HCT116 (cell line): Measurements from ENCODE around the gene OFD1.

ENCODE experiments used
- EZH2 ChIP-seq: fragments of 200-600 bp; sonication (generic); IDR thresholded peaks from 2 replicates; pipeline ENCODE4 v1.6.1; 2017; ENCODE audit warnings: antibody characterized with exemption, mixed run types
- POLR2A ChIP-seq: IDR thresholded peaks from 2 replicates; pipeline ENCODE4 v1.7.0; 2011; ENCODE audit warnings: borderline replicate concordance; ENCODE audit not compliant: insufficient read depth, insufficient read length; ENCODE audit errors: extremely low read depth
- POLR2AphosphoS5 ChIP-seq: IDR thresholded peaks from 2 replicates; pipeline ENCODE4 v1.6.1; 2011; ENCODE audit warnings: mild to moderate bottlenecking, low read depth, low read length, moderate library complexity
- RAD21 ChIP-seq: IDR thresholded peaks from 2 replicates; pipeline ENCODE4 v1.6.1; 2012; ENCODE audit warnings: low read depth, mild to moderate bottlenecking
- REST ChIP-seq: IDR thresholded peaks from 2 replicates; pipeline ENCODE4 v1.6.1; 2012; ENCODE audit warnings: low read depth
- SRF ChIP-seq: IDR thresholded peaks from 2 replicates; pipeline ENCODE4 v1.6.1; 2012; ENCODE audit warnings: low read depth
- YY1 ChIP-seq: IDR thresholded peaks from 2 replicates; pipeline ENCODE4 v1.6.1; 2011; ENCODE audit warnings: low read length, low read depth, moderate library complexity, mild to moderate bottlenecking; ENCODE audit not compliant: insufficient replicate concordance; ENCODE audit errors: extremely low read depth
- TF ChIP-seq, protein P1 (sequence below): IDR thresholded peaks from 2 replicates; pipeline ENCODE4 v1.6.1; 2012
- TF ChIP-seq, protein P2 (sequence below), 3 experiments: fragments of 200-600 bp in 1 of 3; sonication (generic) in 1 of 3; IDR thresholded peaks in 2 of 3; conservative IDR thresholded peaks in 1 of 3; 2 replicates each; pipeline ENCODE4 v1.5.1; 2012 to 2017; ENCODE audit warnings: low read depth in 2 of 3, low read length in 2 of 3, antibody characterized with exemption in 1 of 3, borderline replicate concordance in 1 of 3, control low read depth in 1 of 3, mild to moderate bottlenecking in 1 of 3, mixed read lengths in 1 of 3, mixed run types in 1 of 3, moderate library complexity in 1 of 3; ENCODE audit not compliant: insufficient read depth in 1 of 3
- TF ChIP-seq, protein P3 (sequence below): IDR thresholded peaks from 2 replicates; pipeline ENCODE4 v1.6.1; 2011; ENCODE audit warnings: mild to moderate bottlenecking, low read length, moderate library complexity; ENCODE audit not compliant: insufficient replicate concordance; ENCODE audit errors: extremely low read depth
- TF ChIP-seq, protein P4 (sequence below): IDR thresholded peaks from 2 replicates; pipeline ENCODE4 v1.6.1; 2012

GRCh38 chrX:13721819-13722519, 12.6 kb upstream of the OFD1 start:
- TF ChIP-seq EZH2 (no peak), RAD21 (no peak), POLR2A (no peak), YY1 (no peak), POLR2AphosphoS5 (no peak), REST (no peak), SRF (no peak)
- TF ChIP-seq, protein P1, sequence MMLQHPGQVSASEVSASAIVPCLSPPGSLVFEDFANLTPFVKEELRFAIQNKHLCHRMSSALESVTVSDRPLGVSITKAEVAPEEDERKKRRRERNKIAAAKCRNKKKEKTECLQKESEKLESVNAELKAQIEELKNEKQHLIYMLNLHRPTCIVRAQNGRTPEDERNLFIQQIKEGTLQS: no peak
- TF ChIP-seq, protein P2, sequence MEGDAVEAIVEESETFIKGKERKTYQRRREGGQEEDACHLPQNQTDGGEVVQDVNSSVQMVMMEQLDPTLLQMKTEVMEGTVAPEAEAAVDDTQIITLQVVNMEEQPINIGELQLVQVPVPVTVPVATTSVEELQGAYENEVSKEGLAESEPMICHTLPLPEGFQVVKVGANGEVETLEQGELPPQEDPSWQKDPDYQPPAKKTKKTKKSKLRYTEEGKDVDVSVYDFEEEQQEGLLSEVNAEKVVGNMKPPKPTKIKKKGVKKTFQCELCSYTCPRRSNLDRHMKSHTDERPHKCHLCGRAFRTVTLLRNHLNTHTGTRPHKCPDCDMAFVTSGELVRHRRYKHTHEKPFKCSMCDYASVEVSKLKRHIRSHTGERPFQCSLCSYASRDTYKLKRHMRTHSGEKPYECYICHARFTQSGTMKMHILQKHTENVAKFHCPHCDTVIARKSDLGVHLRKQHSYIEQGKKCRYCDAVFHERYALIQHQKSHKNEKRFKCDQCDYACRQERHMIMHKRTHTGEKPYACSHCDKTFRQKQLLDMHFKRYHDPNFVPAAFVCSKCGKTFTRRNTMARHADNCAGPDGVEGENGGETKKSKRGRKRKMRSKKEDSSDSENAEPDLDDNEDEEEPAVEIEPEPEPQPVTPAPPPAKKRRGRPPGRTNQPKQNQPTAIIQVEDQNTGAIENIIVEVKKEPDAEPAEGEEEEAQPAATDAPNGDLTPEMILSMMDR (IDR thresholded peaks at IDR 0.05 in 2 of 3, conservative IDR thresholded peaks at IDR 0.05 in 1 of 3; ENCODE audit: borderline replicate concordance in 1 of 3, insufficient read depth in 1 of 3, low read depth in 2 of 3, low read length in 2 of 3): no peak
- TF ChIP-seq, protein P3, sequence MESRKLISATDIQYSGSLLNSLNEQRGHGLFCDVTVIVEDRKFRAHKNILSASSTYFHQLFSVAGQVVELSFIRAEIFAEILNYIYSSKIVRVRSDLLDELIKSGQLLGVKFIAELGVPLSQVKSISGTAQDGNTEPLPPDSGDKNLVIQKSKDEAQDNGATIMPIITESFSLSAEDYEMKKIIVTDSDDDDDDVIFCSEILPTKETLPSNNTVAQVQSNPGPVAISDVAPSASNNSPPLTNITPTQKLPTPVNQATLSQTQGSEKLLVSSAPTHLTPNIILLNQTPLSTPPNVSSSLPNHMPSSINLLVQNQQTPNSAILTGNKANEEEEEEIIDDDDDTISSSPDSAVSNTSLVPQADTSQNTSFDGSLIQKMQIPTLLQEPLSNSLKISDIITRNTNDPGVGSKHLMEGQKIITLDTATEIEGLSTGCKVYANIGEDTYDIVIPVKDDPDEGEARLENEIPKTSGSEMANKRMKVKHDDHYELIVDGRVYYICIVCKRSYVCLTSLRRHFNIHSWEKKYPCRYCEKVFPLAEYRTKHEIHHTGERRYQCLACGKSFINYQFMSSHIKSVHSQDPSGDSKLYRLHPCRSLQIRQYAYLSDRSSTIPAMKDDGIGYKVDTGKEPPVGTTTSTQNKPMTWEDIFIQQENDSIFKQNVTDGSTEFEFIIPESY: no peak
- TF ChIP-seq, protein P4, sequence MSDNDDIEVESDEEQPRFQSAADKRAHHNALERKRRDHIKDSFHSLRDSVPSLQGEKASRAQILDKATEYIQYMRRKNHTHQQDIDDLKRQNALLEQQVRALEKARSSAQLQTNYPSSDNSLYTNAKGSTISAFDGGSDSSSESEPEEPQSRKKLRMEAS: no peak
